NCI-H1694 (cell line): Measurements from ENCODE around the gene BCORL1.

ENCODE experiments used
- DNase-seq: peaks from one replicate; lab custom pipeline; 2025; lab: John Stamatoyannopoulos, UW

BCORL1 gene

DNA sequence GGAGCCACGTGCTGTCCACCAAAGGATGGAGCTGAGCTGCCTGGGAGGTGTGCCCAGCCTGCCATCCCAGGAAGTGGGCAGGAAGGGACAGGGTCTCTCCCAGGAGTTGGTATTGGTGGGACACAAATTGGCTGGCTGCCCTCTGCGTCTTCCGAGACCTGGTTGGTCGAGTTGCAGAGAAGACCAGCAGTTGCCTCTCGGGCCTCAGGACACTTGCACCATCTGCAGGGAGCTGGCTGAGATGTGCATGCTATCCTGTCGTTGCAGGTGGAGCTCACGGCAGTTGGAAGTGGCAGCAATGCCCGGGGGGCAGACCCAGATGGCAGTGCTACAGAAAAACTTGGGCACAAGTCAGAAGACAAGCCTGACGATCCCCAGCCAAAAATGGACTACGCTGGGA lies 30.2 kb downstream of the BCORL1 start:
- no peak for DNase-seq

DNA sequence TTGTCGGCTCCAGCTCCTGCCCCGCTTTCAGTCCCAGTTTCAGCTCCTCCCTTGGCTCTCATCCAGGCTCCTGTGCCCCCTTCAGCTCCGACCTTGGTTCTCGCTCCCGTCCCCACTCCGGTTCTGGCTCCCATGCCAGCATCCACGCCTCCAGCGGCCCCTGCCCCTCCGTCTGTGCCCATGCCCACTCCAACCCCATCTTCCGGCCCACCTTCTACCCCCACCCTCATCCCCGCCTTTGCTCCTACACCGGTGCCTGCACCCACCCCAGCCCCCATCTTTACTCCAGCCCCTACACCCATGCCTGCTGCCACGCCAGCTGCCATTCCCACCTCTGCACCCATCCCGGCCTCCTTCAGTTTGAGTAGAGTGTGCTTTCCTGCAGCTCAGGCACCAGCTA lies 31.2 kb downstream of the BCORL1 start:
- no peak for DNase-seq

DNA sequence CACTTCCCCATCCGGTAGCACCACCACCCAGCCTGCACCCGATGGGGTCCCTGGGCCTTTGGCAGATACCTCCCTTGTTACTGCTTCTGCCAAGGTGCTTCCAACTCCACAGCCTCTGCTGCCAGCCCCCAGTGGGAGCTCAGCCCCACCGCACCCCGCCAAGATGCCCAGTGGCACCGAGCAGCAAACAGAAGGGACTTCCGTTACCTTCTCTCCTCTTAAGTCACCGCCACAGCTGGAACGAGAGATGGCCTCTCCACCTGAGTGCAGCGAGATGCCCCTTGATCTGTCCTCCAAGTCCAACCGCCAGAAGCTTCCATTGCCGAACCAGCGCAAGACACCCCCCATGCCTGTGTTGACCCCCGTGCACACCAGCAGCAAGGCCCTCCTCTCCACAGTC lies 31.9 kb downstream of the BCORL1 start:
- no peak for DNase-seq

DNA sequence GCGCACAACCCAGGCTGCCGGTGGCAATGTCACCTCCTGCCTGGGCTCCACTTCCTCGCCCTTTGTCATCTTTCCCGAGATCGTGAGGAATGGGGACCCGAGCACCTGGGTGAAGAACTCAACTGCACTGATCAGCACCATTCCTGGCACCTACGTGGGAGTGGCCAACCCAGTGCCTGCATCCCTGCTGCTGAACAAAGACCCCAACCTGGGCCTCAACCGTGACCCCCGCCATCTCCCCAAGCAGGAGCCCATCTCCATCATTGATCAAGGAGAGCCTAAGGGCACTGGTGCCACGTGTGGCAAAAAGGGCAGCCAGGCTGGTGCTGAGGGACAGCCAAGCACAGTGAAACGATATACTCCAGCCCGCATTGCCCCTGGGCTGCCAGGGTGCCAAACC lies 32.3 kb downstream of the BCORL1 start:
- no peak for DNase-seq

DNA sequence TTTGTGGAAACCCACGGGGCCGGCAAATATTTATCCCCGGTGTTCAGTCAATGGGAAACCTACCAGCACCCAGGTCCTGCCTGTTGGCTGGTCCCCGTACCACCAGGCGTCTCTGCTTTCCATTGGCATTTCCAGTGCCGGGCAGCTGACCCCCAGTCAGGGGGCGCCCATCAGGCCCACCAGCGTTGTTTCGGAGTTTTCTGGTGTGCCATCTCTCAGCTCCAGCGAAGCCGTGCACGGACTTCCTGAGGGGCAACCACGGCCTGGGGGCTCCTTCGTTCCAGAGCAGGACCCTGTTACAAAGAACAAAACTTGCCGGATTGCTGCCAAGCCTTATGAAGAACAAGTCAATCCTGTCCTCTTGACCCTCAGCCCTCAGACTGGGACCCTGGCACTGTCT lies 32.7 kb downstream of the BCORL1 start:
- DNase-seq = no peak

DNA sequence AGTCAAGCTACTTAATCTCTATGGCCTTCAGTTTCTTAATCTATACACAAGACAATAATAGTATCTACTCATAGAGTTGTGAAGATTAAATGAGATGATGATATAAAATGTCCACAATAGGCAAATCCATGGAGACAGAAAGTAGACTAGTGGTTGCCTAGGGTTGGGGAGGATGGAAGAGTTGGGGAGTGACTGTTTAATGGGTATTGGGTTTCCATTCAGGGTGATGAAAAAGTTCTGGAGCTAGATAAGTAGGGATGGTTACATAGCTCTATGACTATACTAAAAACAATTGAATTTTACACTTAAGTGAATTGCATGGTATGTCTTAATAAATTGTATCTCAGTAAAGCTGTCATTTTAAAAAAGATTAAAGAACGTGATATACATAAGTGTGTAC lies 35.7 kb downstream of the BCORL1 start:
- no peak for DNase-seq

DNA sequence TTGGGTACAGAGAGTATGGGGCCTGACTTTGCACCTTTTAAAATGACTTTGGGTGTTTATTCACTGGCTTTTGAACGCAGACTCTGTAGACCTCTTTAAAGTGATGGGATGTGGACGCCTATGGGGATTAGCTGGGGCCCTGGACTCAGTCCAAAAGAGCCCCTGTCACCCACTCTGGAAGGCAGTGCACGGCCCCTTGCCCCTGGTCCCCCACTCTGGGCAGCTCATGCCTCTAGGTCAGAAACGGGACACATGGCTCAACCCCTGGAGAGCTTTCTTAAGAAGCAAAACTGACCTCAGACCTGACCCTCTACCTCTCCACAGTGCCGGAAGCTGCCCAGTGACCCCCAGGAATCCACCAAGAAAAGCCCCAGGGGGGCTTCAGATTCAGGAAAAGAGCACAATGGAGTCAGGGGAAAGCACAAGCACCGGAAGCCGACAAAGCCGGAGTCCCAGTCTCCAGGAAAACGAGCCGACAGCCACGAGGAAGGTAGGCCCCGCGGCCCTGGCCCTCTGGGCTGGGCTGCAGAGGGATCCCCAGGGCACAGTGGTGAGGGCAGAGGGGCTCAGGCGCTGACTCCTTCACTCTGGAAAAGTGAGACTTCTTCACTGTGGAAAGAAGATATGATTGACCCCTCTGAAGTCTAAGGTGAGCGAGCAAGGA lies 38.4 kb downstream of the BCORL1 start:
- DNase-seq = no peak

DNA sequence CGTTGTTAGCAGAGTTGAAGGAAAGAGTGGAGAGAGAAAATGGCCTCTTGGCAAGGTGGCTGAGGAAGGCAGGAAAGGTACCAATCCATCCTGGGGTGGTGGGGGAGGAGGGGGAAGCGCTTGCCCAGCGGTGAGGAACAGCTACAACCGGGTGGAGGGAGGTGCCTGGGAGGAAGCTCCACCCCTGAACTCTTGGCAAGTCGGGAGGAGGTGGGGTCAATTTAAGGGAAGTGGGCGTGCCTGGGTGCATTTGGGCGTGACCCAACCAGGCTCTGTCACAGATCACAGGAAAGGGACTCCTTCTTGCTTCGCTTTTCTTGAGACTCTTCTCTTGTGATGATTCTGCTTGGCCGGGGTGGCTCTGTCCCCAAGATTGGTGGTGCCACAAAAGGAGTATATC lies 41.7 kb downstream of the BCORL1 start:
- DNase-seq = no peak

DNA sequence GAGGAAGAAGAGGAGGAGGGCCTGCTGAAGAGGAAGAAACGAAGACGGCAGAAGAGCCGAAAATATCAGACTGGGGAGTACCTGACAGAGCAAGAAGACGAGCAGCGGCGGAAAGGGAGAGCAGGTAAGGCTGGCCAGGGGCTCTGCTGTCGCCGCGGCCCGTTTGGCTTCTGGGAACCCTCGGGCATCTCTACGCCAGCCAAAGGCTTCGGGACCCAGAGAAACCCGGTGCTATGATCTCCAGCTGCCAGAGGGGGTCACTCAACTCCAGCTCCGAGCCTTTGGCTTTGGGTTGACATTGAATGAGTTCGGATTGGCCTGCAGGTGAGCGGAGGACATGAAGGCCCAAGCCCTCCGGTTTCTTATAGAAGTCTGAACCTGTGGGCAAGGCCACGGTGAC lies 42.8 kb downstream of the BCORL1 start:
- DNase-seq = no peak

DNA sequence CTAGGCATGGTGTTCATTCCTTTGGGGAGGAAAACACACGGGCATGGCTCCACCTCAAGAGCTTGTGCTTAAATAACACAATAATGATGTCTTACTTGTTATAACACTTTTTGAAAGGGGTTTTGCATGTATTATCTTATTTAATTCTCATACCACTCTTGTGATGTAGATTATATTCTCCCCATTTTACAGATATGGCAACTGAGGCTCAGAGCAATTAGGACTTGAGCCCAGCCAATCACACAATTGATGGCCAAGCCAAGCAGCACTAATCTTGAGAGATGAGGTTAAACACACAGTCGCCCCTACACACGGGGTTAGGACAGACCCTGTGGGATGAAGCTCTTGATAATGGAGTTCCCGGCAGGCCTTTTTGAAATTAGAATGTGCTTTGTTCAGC lies 45.1 kb downstream of the BCORL1 start:
- DNase-seq = no peak

DNA sequence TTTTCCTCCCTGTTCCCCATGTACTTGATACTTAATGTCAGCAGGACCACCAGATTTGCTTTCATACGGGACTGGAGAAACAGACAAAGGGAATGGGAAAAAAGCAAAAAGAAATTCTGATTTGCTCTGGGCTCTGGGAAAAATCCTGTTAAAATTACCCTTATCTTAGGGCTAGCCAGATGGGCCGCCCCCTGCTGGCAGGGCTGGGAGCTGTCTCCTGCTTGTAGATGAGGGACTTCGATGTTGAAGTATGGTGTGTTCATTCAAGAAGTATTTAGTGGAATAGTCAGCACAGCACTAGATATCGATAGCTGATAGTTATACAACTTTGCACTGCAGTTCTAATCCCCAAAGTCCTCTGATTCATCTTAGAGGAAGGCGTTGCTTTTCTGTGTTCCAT lies 45.8 kb downstream of the BCORL1 start:
- DNase-seq = no peak

DNA sequence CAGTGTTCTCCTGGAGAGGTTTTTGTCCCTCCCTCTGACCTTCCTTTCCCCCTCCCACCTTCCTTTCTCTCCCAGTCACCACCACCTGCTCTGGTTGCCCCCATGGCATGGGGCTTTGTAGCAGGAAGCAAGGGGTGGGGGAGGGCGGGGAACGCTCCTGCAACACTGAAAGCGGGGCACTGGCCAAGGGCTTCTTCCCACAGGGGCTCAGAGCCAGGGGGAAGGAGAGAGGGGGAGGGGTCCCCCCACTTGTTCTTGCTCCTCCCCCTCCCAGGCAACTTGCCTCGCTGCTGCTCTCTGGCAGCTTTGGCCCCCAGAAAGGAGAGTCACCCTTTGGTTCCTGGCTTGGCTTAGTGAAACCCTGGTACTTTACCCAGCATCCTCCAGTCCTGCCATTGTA lies 48.4 kb downstream of the BCORL1 start:
- DNase-seq = no peak

DNA sequence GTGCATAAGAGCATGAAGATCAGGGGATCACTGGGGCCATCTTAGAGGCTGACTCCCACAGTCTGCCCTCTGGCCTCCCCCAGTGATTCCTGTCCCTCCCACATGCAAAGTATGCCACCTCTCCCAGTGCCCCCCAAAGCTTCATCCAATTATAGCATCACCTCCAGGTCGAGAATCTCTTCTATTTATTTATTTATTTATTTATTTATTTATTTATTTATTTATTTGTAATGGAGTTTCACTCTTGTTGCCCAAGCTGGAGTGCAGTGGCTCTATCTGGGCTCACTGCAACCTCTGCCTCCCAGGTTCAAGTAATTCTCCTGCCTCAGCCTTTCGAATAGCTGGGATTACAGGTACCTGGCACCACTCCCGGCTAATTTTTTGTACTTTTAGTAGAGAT lies 50.1 kb downstream of the BCORL1 start:
- no peak for DNase-seq

DNA sequence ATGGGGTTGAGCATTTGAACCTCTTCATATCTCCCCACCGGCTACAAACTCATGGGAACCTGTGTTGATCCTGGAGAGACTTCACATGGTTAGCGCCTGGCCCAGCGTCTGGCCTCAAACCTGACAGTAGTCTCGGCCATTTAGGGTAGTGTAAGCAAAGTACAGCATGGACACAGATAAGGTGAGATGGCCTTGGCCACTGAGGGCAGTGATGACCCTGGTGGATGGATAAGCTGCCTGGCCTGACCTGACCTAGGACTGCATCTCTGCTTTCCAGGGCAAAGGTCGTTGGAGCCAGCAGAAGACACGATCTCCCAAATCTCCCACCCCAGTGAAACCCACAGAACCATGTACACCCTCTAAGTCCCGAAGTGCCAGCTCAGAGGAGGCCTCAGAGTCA lies 51.7 kb downstream of the BCORL1 start:
- DNase-seq = no peak

DNA sequence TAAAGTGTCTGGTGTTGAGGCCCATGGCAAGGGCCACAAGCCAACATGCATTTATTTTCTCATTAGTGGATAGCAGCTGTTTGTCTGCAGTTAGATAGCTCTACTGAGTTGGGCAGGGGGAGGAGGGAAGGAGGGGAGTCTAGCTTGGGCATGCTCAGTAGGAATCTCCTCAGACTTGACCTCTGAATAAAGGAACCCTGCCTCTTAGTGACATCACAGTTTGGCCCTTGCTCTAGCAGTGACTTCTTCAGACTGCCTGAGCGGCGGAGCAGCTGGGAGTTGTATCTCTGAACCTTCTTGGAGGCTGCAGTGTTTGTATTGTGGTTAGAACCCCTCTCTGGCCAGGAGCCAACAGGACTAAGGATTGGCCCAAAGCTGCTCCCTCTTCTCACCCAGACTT lies 57.4 kb downstream of the BCORL1 start:
- DNase-seq = no peak

DNA sequence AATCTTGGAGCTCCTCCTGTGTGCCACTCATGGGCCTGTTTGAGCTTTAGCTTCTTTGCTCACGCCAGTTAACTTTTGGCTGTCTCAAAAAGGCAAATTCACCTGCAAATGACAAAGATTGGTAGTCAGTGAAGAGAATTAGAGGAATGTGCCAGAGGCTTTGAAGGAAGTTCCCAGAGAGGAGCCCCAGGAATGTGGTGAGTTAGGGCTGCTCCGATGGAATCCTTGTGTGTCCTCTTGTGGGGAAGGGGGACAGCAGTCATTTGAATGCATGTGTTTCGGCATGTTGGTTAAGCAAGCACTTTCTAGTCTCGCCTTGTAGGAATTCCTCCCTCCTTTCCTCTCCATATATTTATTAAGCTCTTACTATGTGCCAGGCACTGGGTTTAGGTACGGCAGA lies 65.0 kb downstream of the BCORL1 start:
- DNase-seq = no peak

DNA sequence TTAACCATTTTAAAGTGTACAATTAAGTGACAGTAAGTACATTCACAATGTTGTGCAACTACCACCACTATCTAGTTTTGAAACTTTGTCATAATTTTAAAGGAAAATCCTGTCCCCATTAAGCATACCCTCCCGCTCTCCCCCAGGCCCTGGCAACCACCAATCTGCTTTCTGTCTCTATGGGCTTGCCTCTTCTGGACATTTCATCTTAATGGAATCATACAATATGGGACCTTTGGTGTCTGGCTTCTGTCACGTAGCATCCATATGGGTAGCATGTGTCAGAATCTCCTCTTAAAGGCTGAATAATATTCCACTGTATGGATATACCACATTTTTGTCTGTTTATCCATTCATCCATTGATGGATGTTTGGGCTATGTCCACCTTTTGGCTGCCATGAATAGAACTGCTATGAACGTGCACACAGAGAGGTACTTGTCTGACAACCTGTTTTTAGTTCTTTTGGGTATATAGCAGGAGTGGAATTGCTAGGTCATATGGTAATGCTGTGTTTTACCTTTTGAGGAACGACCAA lies 66.3 kb downstream of the BCORL1 start:
- no peak for DNase-seq

DNA sequence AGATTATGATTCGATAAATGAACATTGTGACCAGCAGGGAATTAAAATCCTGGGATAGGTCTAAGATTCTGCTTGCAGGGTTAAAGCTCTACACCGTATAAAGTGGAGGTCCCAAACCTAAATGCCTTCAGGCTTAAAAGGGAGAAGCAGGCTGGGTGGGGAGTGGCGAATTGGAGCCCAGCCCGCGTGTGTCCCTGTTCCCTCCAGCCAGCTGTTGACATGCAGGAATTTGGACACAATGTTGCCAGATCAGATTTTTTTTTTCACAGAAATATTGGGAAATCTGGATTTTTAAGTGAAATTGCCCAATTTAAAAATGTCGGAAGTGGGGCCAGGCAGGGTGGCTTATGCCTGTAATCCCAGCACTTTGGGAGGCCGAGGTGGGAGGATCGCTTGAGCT lies 67.4 kb downstream of the BCORL1 start:
- no peak for DNase-seq

DNA sequence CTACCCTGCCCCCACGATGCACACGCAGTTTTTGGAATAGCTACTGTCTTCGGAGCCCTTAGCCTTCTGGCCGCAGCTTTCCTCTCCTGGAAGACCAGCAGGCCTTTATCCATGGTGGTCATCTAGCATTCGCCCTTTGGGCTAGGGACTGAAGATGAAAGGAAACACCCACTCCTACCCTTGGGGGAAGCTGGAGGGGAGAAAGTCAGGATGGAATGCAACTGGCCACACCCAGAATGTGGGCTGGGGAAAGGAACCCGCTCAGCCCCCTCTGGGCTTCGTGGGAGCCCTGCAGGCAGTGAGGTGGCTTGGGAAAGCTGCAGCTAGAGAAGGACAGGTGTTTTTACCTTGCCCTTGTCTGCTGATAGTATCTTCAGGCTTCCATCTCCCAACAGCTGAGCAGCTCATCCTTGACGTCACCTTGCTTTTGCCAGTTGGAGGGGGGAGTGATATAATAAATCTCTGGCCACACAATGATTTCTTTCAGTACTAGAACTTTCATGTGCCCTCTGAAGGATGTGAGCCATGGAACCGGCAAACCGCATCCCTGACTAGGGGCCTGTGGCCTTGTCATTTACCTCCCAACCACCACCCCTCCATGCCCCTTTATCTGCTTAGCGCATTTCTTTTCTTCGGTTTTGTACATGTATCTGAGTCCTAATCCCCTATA lies 68.9 kb downstream of the BCORL1 start:
- DNase-seq = no peak

DNA sequence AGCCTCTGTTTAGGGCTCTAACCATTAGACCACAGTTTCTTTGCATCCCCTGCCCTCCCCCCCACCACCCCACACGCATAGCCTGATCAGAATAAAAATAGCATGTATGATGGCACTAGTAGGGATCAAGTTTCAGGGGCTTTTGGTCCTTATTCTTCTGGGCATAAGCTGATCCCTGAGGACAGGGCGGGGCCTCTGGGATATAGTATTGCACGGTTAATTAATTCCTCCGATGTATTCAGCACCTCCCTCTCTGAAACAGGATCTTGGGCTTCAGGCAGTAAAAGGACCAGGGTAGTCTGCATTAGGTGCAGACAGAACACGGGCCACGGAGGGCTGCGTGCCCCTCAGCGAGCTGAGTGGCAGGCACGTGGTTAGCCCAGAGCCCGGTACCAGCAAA lies 70.8 kb downstream of the BCORL1 start:
- no peak for DNase-seq

DNA sequence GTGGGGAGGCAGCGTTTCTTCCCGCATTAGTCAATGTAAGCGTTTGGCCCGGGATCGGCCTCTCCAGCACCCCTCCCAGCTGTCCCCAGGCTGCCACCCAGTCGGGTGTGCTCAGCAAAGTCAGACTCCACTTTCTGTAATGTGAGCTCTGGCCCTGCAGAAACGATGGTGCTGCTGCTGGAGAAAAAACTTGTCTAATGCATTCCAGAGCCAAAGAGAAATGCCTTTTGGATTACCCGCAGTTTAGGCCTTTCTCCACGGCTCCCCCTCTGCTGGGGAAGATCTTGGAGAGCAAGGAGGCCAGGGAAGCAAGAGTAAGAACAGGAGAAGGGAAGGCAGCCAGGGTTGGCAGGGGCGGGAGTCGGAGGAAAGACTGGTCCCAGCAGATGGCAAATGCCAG lies 72.7 kb downstream of the BCORL1 start:
- no peak for DNase-seq

DNA sequence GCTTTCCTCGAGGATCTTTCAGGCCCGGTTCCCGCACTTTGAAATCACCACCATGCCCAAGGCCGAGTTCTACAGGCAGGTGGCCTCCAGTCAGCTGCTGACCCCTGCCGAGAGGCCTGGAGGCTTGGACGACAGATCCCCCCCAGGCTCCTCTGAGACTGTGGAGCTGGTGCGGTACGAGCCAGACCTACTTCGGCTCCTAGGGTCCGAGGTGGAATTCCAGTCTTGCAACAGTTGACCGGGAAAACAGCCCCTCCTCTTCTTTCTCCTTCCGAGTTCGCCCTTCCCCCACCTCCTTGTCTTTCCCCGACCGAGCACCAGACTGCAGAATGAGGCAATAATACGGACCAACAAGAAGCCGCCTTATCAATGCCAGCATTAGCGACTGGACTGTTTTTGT lies 73.5 kb downstream of the BCORL1 start:
- DNase-seq = no peak

DNA sequence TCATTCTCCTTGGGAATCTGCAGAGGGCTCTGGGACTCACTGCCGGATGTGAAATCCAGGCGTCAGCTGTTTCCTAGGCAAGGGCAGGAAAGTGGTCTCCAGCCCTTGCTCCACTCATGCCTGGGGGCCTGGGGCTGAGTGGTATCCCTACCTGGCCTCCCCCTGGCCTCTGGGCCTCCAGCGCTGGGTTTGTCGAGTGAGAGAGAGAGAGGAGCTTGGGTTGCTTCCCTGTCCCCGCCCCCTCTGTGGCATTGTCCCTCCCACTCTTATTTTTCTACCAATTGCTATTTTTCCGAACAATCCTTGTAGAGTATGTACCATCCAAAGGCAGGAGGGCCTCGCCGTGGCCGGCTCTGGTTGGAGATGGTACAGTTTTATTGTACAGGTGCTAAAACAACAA lies 74.8 kb downstream of the BCORL1 start:
- no peak for DNase-seq

DNA sequence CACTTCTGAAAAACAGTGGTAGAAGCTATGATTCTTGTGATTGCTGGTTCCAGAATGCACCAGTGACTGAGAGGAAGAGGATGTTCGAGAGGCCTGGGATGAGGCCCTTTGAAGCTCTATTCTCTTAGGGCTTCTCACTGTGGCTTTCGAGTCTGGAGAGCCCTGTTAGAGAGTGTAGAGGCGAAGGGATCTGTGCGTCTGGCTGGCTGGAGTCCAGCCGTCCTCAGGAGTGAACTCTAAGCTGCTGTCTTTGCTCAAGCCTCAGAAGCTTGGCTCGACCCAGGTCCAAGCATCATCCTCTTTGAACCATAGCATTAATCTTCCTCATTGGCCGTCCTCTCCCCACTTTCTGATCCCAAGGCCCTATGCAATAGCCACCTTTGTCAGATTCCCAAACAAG lies 76.2 kb downstream of the BCORL1 start:
- DNase-seq = no peak
